GM21390 (cell line): Measurements from ENCODE around the gene DNAJC5G.

Experiments used
- ATAC-seq: cut with Tn5 transposase; IDR thresholded peaks from one replicate; pipeline ENCODE4 v1.9.1; 2021; ENCODE audit not compliant: unreplicated experiment

The DNAJC5G gene

GRCh38 chr2:27275211-27276150 lies at the start of gene DNAJC5G:
TSS of gene DNAJC5G (plus strand) at chr2:27275433. CDS start at chr2:27276729, 1,296 bp downstream.
- no peak for ATAC-seq

- ATAC-seq, result no peak
Observed at GRCh38 chr2:27225526-27225925, 49.7 kb upstream of the DNAJC5G start.

- no peak for ATAC-seq
Observed at GRCh38 chr2:27227501-27227900, 47.7 kb upstream of the DNAJC5G start.

GRCh38 chr2:27231921-27232320 lies 43.3 kb upstream of the DNAJC5G start:
- ATAC-seq, result no peak

GRCh38 chr2:27233341-27233740 lies 41.9 kb upstream of the DNAJC5G start:
- ATAC-seq, result no peak

GRCh38 chr2:27236136-27236535 lies 39.1 kb upstream of the DNAJC5G start:
- no peak for ATAC-seq

GRCh38 chr2:27236626-27237025 lies 38.6 kb upstream of the DNAJC5G start:
- no peak for ATAC-seq

- no peak for ATAC-seq
Observed at GRCh38 chr2:27237341-27237945, 37.8 kb upstream of the DNAJC5G start.

- no peak for ATAC-seq
Observed at GRCh38 chr2:27238976-27239375, 36.3 kb upstream of the DNAJC5G start.

- no peak for ATAC-seq
Observed at GRCh38 chr2:27240406-27240805, 34.8 kb upstream of the DNAJC5G start.

- no peak for ATAC-seq
Observed at GRCh38 chr2:27241761-27242613, 33.2 kb upstream of the DNAJC5G start.

GRCh38 chr2:27242614-27242951 lies 32.6 kb upstream of the DNAJC5G start:
- ATAC-seq, result no peak

- ATAC-seq, result no peak
Observed at GRCh38 chr2:27243391-27244130, 31.7 kb upstream of the DNAJC5G start.

GRCh38 chr2:27245116-27245515 lies 30.1 kb upstream of the DNAJC5G start:
- ATAC-seq, result no peak

- no peak for ATAC-seq
Observed at GRCh38 chr2:27245626-27246025, 29.6 kb upstream of the DNAJC5G start.

GRCh38 chr2:27247893-27248292 lies 27.3 kb upstream of the DNAJC5G start:
- ATAC-seq, result no peak

- no peak for ATAC-seq
Observed at GRCh38 chr2:27249159-27249890, 25.9 kb upstream of the DNAJC5G start.

GRCh38 chr2:27249891-27250651 lies 25.2 kb upstream of the DNAJC5G start:
- ATAC-seq, result no peak

GRCh38 chr2:27250652-27251379 lies 24.4 kb upstream of the DNAJC5G start:
- no peak for ATAC-seq
